Measurements from ENCODE around the gene IL37.

- TF ChIP-seq, protein P1, sequence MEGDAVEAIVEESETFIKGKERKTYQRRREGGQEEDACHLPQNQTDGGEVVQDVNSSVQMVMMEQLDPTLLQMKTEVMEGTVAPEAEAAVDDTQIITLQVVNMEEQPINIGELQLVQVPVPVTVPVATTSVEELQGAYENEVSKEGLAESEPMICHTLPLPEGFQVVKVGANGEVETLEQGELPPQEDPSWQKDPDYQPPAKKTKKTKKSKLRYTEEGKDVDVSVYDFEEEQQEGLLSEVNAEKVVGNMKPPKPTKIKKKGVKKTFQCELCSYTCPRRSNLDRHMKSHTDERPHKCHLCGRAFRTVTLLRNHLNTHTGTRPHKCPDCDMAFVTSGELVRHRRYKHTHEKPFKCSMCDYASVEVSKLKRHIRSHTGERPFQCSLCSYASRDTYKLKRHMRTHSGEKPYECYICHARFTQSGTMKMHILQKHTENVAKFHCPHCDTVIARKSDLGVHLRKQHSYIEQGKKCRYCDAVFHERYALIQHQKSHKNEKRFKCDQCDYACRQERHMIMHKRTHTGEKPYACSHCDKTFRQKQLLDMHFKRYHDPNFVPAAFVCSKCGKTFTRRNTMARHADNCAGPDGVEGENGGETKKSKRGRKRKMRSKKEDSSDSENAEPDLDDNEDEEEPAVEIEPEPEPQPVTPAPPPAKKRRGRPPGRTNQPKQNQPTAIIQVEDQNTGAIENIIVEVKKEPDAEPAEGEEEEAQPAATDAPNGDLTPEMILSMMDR (IDR thresholded peaks at IDR 0.05; ENCODE audit: low read depth, low read length), result no peak
- no peak for TF ChIP-seq POLR2A (IDR thresholded peaks at IDR 0.05; ENCODE audit: extremely low read depth, insufficient read length)
- TF ChIP-seq, protein P2, sequence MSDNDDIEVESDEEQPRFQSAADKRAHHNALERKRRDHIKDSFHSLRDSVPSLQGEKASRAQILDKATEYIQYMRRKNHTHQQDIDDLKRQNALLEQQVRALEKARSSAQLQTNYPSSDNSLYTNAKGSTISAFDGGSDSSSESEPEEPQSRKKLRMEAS (IDR thresholded peaks at IDR 0.05; ENCODE audit: low read depth, low read length), result no peak
- TF ChIP-seq MYC (IDR thresholded peaks at IDR 0.05; ENCODE audit: low read depth, low read length), result no peak
Observed at GRCh38 chr2:112876257-112876970, 34.6 kb upstream of the IL37 start.
